ENCODE data around the gene FNDC3B.
"Not testable (repeated sequence)": the region's sequence is repeated elsewhere in the genome, so short reads cannot be mapped to it uniquely, and the experiment has no call there.

FNDC3B gene

DNA sequence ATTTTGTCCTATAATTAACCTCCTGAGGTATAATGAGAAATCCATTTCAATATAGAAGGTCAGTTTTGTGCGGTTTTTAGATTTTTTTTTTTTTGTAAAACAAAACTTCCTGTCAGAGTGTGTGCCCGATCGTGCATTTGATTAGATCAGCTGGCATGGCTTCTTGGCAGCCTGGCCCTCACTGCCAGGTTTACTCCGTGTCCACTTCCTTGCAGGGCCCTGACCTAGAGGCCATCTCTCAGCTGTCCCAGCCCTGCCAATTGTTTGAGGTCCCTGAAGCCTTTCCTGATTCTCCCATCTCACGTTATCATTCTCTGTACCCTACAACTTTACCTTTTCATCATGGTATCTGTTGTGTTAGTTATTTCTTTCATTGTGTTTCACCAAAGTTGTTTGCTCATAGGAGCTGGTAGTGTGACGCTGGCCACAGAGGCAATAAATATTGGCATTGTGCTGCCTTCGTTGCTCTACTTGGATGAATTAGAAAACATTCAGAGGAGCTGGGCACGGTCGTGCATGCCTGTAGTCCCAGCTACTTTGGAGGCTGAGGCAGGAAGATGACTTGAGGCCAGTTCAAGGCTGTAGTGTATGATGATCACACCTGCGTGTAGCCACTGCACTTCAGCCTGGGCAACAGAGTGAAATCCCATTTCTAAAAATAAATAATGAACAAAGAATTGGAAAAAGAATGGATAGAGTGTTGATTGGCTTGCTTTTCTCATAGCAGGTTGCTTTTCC, 206.9 kb downstream of the FNDC3B start:
- no peak for DNase-seq

DNA sequence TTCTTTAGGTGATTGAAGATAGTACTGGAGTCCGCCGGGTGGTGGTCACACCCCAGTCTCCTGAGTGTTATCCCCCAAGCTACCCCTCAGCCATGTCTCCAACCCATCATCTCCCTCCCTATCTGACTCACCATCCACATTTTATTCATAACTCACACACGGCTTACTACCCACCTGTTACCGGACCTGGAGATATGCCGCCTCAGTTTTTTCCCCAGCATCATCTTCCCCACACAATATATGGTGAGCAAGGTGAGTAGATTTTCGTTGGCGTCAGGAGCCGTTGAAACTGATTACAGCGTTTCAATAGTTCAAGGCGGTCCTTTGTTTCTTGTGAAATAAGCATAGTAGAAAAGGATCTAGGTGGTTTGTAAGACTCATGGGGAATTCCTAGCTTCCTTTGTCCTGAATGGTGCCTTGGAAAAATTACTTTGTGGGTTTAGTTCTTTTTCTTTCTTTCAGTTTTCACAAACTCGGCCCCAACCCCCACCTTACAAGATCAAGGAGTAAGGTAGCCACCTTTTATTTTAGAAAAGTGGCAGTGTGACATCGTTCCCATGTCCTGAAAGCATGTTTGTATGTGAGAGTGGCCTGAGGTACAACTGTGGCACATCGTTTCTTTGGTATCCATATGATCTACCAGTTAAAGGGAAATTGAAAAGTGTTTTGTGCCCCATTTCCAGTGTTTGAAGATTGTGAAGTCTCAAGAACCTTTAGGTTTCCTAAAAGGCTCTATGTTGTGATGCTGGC, 208.3 kb downstream of the FNDC3B start:
- no peak for DNase-seq

DNA sequence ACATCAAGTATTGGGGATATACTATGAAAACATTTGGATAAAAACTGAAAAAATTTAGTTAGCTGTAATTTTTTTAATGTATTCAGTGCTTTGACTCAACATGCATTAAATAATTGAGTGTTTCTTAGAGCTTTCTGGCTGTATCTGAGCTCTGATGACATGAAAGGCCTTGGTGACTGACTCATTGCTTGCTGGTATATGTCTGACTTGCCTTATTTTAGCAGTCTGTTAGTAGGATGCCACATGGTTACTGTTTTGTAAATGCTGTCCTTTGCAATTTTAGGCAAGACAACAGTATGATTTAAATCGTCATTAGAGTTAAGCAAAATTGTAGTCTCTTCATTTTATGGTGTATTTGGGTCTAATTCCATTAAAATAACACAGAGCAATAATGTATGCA, 209.7 kb downstream of the FNDC3B start:
- no peak for DNase-seq

DNA sequence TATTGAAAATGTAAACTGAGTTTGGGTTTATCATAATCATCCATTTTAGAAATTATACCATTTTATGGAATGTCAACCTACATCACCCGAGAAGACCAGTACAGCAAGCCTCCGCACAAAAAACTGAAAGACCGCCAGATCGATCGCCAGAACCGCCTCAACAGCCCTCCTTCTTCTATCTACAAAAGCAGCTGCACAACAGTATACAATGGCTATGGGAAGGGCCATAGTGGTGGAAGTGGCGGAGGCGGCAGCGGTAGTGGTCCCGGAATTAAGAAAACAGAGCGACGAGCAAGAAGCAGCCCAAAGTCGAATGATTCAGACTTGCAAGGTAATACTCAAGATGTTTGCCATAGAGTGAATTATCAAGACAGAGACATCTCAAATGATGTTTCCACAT, 211.8 kb downstream of the FNDC3B start:
- no peak for DNase-seq

DNA sequence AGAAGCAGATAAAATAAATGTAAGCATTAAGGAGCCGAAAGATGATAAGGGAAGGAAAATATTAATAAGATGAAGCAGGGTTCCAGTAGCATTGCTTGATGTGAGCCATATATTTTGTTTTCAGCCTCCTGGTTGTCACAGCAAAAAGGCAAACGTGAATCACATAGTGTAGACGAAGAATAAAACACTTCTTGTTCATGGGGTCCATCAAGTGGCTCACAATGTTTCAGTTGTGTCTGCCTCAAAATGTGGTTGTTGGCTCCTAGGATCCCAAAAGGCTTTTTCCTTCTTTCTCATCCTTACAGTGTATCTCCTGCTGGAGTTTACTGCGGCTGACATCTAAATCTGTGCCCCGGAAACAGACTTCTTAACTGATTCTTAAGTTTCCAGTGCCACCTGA, 213.8 kb downstream of the FNDC3B start:
- DNase-seq = no peak

DNA sequence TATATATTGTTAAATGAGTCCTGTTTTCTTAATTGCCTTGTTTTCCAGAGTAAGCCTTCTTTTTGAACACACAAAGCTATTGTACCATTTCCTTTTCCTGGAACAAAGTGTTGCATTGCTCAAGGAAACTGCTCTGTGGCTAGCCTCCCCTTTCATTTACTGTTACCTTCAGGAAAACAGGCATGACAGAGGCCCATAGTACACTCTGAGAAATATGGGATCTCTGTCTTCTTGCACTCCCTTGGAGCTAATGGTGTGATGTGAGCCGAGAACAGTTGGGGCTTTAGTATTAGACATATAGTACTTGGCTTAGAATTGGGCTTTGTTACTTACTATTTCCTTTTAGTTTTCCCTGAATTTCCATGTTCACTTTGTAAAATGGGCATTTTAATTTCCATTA, 215.2 kb downstream of the FNDC3B start:
- DNase-seq = no peak

DNA sequence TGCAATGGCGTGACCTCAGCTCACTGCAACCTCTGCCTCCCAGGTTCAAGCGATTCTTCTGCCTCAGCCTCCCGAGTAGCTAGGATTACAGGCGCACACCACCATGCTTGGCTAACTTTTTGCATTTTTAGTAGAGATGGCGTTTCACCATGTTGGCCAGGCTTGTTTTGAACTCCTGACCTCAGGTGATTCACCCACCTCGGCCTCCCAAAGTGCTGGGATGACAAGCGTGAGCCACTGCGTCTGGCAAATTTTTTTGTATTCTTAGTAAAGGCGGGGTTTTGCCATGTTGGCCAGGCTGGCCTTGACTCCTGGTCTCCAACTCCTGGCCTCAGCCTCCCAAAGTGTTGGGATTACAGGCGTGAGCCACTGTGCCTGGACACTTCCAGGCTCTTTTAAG, 215.9 kb downstream of the FNDC3B start:
- not testable (repeated sequence) for DNase-seq

DNA sequence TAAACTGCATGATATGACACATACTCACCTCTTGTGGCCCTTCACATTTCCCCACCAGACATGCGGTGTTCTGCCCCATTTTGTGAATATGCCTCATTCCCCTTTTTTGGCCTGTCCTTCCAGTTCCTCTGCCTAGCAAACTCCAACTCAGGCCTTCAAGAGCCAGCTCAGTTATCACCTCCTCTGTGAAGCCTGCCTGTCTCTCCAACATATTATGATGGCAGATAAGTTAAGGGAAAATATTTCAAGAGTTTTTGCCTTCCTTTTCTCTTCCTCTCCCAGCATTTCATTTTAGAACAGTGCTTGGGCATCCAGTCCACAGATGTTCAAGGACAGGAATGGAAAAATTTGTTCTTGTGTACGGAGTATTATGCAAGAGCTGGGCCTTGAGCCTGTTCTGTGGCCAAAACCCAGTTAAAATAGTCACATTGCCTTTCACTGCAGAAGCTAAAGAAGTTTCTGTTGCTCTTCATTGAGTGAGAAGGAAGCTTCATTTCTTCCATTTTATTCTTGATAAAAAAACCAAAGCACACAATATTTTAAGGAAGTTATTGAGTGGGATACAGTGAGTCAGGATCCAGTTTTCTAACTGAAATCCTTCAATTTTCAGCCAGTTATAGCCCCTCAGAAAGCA, 216.8 kb downstream of the FNDC3B start:
- no peak for DNase-seq

DNA sequence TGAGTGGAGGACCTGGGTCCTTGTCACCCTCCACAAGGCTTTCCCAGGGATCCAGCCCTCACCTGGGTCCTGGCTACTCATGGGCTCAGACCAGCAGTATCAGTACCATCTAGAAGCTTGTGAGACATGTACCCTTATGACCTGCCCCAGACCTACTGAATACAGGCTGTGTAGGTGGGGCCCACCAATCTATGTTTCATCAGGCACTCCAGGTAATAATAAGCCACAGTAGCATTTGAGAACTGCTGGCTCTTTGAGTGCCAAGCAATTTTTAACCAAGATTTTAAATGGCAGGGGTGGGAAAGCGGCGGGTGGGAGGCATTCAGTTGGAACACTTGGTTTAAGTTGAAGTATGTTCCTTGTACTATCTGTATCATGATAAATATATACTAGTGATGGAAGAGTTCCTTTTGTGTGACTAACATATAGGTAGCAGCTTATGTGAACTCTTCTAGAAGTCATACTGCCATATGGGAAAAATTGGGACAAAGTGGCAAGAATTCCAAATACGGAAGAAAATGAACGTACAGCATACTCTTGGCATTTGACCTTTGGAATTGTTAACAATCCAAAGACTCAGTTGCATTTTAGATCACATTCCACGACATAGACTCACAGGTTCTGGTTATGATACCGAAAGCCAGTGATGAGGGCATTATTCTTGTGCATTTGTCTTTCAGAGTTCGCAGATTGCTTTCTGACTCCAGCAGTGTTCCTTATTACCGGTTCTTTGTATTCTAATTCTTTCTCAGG, 218.4 kb downstream of the FNDC3B start:
- no peak for DNase-seq

DNA sequence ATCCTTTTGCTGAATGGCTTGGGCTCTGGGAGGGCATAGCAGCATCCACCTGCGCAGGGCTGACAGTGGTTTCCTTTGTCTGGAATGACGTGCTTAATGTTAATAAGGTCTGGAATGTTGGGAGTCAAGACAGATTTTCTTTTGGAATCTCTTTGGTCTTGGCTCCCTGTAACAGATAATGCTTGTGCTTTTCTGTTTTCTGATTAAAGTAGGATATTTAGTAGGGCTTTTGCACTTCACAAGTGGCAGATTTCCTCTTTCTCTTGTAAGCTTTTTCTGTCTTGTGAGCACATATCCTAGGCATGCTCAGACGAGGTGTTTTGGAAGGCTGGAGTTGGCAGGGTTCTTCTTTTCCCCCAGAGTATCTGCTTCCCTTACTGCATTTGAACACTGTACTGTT, 219.2 kb downstream of the FNDC3B start:
- no peak for DNase-seq

DNA sequence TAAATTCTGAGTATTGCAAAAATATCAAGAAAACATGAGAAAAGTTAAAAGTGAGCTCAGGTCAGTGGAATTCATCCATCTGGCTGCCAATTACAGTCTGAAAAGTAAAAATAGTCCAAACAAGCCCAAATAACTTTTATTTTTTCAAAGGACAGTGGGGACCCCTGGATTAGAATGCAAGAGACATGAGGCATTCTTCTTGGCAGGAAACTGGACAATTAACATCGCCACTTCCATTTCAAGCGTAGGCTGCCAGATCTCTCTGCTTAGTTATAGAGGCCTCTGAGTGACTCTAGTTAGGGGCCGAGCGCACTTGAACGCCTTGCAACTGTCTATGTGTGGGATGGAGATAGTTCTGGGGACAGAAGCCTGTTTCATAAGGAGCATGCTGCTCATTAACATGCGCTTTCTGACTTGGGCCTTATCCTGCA, 219.7 kb downstream of the FNDC3B start:
- DNase-seq = no peak

DNA sequence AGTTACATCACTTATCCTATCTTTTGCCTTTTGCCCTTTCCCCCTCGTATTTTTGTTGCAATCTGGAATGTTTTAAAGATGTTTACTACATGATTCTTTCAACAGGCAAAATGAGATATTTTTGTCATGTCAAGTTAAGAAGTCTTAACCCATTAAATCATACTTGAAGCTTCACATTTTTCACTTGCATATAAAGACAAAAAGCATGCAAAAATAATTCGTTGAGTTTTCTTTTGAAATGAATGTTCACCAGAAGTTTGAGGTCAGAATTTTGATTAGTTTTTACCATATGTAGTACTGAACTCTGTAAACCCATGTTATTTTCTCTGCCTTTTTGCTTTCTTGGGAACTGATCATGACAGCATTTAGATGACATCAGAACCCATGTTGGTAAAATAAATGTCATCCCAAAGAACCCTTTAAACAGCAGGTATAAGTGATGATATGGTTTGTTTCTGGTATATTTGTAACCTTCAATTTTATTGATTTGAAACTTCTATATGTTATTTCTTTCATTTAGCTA, 220.4 kb downstream of the FNDC3B start:
- DNase-seq = no peak

DNA sequence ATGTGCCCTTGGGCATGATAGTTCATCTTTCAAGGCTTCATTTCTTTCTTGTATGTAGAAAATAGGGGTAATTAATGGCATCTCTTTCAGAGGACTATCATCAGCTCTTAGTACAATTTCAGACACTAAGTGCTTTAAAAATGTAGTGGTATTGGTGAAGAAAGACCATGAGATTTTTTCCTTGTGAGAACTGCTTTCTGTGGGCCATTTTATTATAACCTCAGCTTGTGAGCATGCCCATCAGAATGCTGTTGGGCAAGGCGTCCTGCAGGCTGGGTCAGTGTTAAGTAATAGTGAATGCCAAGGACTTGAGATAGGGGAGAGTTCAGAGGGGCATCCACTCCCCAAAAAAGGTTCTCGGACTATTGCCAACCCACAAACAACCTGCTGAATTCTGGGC, 221.0 kb downstream of the FNDC3B start:
- DNase-seq = no peak

DNA sequence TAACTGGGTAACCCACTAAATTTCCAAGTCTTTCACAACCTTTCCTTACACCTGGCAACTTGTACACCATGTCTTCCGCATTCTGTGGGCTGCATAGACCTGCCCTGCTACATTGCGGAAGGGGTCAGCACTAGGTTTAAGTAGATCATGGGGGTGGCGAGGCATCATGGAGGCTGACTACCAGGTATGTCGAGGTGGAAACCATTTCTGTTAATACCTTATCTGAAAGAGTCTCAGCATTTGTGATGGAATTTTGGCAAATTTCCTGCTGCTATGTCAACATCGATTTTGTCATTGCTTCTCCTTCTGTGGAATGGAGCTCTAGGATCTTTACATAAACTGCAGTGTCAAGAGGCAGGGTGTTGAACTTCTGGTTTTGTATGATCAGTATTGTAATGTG, 221.7 kb downstream of the FNDC3B start:
- no peak for DNase-seq

DNA sequence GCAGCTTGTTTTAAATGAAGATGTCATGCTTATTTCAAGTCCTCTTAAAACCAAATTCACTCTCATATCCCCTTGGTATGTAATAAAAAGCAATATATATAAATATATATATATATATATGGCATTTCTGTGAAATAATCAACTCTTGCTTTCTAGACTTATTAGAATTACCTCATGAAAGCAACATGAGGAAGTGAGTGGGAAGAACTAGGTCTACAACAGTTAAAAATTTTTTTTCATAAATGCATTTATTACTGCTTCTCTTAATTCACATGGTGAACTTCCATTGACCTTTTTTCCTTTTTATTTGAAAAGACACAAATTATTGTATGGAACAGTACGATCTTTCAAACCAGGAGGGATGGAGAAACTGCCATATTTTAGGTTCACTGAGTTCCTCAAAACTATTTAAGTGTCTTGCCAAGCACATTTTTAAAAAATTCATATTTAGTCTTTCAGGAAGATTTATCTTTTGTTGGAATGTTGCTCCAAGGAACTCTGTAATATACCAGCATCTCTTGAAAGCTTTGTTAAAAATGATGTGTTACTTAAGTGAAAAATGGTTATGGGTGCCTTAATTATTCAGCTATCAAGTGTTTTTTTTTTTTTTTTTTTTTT, 223.7 kb downstream of the FNDC3B start:
- DNase-seq = no peak

DNA sequence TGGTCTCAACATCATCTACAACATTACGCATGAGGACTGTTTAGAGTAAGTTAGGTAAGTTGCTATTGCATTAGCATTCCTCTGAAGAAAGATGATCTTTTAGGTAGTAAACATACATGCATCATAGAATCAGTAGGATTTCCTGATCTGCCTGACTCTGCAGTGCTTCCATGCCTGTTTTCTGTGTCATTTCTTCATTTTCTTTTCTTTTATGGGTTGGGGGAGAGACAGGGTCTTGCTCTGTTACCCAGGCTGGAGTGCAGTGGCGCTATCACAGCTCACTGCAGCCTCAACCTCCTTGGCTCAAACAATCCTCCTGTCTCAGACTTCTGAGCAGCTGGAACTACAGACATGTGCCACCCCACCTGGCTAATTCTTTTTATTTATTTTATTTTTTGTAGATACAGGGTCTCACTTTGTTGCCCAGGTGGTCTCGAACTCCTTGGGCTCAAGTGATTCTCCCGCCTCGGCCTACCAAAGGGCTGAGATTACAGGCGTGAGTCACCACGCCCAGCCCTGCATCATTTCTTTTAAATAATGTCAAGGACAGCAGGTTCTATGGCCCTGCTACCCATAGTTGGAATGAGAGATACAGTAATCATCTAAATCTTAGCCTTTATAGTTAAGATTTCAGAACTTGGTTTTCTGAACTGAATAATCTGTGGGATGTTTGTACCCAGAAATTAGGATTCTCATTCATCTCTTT, 224.6 kb downstream of the FNDC3B start:
- no peak for DNase-seq

DNA sequence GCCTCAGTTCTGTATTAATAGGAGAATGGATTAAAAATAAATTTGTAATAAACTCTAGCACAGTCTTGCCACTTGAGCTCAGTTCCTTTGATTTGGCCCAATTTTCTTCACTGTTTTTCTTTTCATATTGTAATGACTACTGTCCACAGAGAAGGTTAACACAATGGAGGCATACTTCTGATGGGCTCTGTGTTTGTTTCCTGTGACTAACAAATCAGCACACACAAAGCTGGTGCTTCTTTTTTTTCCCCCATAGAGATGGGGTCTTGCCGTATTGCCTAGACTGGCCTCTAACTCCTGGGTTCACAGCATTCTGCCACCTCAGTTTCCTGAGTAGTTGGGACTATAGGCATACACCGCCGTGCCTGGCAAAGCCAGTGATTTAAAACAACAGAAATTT, 226.7 kb downstream of the FNDC3B start:
- no peak for DNase-seq

DNA sequence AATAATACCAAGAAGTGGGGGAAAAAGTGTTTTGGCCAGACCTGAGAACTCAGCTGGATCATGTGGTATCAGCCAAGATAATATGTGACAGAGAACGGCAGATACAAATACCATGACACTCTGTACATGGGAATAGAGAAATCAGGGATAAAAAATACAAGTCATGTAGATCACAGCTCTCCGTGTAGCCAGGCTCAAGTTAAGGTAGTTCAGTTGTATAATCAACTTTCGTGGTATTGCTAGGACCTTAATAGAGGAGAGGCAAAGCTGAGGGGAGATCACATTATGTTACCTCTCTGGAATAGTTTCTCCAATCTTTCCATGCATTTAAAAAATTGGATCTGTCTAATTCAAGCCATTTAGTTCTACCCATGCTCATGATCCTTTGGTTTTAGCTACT, 229.0 kb downstream of the FNDC3B start:
- no peak for DNase-seq

DNA sequence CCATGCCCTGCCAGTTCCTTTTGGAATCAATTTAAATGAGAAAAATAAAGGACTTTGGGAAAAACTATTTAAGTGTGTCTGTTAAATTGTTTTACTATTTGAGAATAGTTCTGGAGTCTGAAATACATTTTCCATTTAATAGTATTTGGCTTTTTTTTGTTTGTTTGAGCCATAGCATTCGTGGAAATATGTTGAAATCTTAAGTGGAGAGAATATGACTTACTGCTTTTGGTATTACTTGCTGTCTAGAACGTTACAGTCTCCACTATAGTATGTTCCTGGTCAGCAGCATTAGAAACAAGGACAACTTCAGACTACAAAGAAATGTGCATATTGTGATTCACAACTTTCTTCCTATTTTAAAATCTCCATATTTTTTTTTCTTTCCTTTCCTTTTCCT, 229.5 kb downstream of the FNDC3B start:
- DNase-seq = no peak

DNA sequence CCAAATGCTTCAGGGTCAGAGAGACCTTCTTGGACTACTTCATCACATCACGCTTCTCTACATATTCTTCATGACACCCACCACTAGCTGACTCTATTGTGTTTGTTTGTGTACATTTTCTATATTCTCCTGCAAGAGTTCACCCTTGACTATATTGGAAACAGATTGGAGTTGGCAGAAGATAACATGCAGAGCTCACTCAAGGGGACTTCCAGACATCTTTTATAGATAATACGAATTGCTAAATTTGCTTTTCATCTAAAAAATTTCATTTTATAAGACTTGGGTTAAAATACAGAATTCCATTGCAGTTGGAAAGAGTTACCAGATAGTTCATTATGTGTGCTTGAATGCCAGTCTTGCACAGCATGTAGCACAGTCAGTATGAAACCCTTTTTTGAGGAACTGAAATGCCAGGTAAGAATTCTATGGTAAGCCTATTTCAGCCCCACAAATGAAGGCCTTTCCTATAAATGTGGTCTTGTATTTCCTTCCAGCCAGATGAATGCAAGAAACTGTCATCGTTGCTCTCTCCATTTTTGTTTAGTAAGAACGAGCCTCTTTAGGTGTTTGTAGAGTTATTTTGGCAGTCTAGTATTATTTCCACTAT, 231.3 kb downstream of the FNDC3B start:
- no peak for DNase-seq

DNA sequence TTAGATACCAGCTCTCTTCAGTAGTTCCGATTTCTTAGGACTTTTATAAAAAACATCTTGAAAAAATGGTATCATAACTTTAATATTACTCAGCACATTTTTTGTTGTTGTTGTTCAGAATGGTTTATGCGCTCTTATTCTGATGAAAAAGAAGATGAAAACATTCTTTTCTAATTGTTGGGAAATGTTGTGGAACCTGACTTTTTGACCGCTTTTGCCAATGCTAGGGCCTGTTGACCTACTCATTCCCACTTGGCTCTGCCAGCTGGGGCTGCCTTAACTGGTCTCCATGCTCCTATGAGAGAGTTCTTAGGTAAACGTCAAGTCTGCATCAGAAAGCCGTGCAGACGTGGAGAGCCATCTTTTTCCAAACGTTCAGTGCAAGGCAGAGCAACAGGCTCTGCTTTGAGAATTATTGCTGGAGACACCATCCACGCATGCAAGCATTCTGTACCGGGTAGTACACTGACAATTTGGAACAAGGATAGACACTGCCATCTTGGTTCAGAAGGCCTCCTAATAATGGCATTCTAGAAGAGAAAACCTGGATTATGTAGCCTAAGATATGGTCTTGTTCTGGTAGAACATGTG, 232.1 kb downstream of the FNDC3B start:
- DNase-seq = no peak
